GM23338 (cell line): ENCODE measurements around the gene LAMA4. TPM values are rescaled to one million over a fixed set of nuclear protein-coding genes. Genes with fewer than 3 reads are reported as not detected.
A peak's percentile ranks its signal among the peaks of the same experiment; 100 is the strongest.

Source experiments
- ATAC-seq: fragments of 200-7000 bp; cut with Tn5 transposase; 3 replicates; pipeline ENCODE4 v1.9.1; 2020
- DNase-seq: peaks from one replicate; pipeline ENCODE4 v3.0.0-alpha.2; 2015; ENCODE audit warnings: low spot score
- H2AFZ ChIP-seq: fragments of 200-600 bp; sonication (generic); 2 replicates; pipeline ENCODE4 v1.8.0; 2016; ENCODE audit warnings: antibody characterized with exemption, mild to moderate bottlenecking, moderate library complexity
- H3F3A ChIP-seq: fragments of 200-600 bp; sonication (generic); replicated peaks from 2 replicates; pipeline ENCODE4 v1.8.0; 2017; ENCODE audit warnings: antibody characterized with exemption, mixed run types, low read depth
- H3K27ac ChIP-seq: fragments of 200-600 bp; sonication (generic); 2 replicates; pipeline ENCODE4 v1.6.1; 2016; ENCODE audit warnings: low read depth
- H3K27me3 ChIP-seq: fragments of 200-600 bp; sonication (generic); 2 replicates; pipeline ENCODE4 v1.8.0; 2016; ENCODE audit warnings: mild to moderate bottlenecking, mixed run types, moderate library complexity; ENCODE audit not compliant: insufficient read depth
- H3K36me3 ChIP-seq: fragments of 200-600 bp; sonication (generic); 2 replicates; pipeline ENCODE4 v1.8.0; 2016; ENCODE audit warnings: mild to moderate bottlenecking; ENCODE audit not compliant: insufficient read depth
- H3K4me1 ChIP-seq: fragments of 200-600 bp; sonication (generic); 2 replicates; pipeline ENCODE4 v1.8.0; 2016; ENCODE audit warnings: mild to moderate bottlenecking, moderate library complexity; ENCODE audit not compliant: insufficient read depth
- H3K4me2 ChIP-seq: fragments of 200-600 bp; sonication (generic); 2 replicates; pipeline ENCODE4 v1.7.1; 2017; ENCODE audit warnings: mixed run types
- H3K4me3 ChIP-seq: fragments of 200-600 bp; sonication (generic); 2 replicates; pipeline ENCODE4 v1.6.1; 2016; ENCODE audit warnings: mixed run types
- H3K79me2 ChIP-seq: fragments of 200-600 bp; sonication (generic); replicated peaks from 2 replicates; pipeline ENCODE4 v1.8.0; 2017; ENCODE audit warnings: mild to moderate bottlenecking; ENCODE audit not compliant: insufficient read depth
- H3K9me2 ChIP-seq: fragments of 200-600 bp; sonication (generic); 2 replicates; pipeline ENCODE4 v1.8.0; 2017; ENCODE audit not compliant: insufficient read depth
- H4K20me1 ChIP-seq: fragments of 200-600 bp; sonication (generic); replicated peaks from 2 replicates; pipeline ENCODE4 v1.8.0; 2017; ENCODE audit warnings: mild to moderate bottlenecking; ENCODE audit not compliant: insufficient read depth
- H3K27ac Mint-ChIP-seq: 2 replicates; pipeline ENCODE4 v1.8.0; 2020; ENCODE audit warnings: inconsistent platforms, mild to moderate bottlenecking, moderate library complexity, mixed read lengths
- H3K27me3 Mint-ChIP-seq: 3 replicates; pipeline ENCODE4 v1.8.0; 2022; ENCODE audit warnings: low read depth, mild to moderate bottlenecking, moderate library complexity, mixed read lengths, inconsistent platforms; ENCODE audit not compliant: insufficient read depth, poor library complexity
- H3K36me3 Mint-ChIP-seq: 3 replicates; pipeline ENCODE4 v1.8.0; 2021; ENCODE audit warnings: low read depth, mild to moderate bottlenecking, inconsistent platforms, moderate library complexity, mixed read lengths
- H3K4me1 Mint-ChIP-seq: 3 replicates; pipeline ENCODE4 v1.8.0; 2020; ENCODE audit warnings: mild to moderate bottlenecking, inconsistent platforms, mixed read lengths
- H3K4me3 Mint-ChIP-seq: 3 replicates; pipeline ENCODE4 v1.8.0; 2021; ENCODE audit warnings: moderate library complexity, mild to moderate bottlenecking, inconsistent platforms, mixed read lengths
- H3K9me3 Mint-ChIP-seq: 3 replicates; pipeline ENCODE4 v1.8.0; 2020; ENCODE audit warnings: moderate library complexity, mild to moderate bottlenecking, inconsistent platforms, mixed read lengths
- CREB1 ChIP-seq: fragments of 250-450 bp; sonication (Bioruptor Pico); IDR thresholded peaks from 2 replicates; pipeline ENCODE4 v1.5.0; 2020; ENCODE audit warnings: low read depth, mild to moderate bottlenecking, moderate library complexity
- EZH2 ChIP-seq: fragments of 200-600 bp; sonication (generic); IDR thresholded peaks from one replicate; pipeline ENCODE4 v1.8.0; 2017; ENCODE audit warnings: antibody characterized with exemption, mild to moderate bottlenecking, low read depth; ENCODE audit not compliant: unreplicated experiment
- POLR2AphosphoS5 ChIP-seq: IDR thresholded peaks from 2 replicates; pipeline ENCODE4 v1.6.1; 2016; ENCODE audit warnings: antibody characterized with exemption, low read depth
- STAT1 ChIP-seq: IDR thresholded peaks from one replicate; pipeline ENCODE4 v1.6.1; 2016; ENCODE audit warnings: antibody characterized with exemption; ENCODE audit not compliant: unreplicated experiment
- ZNF114 ChIP-seq: fragments of 250-450 bp; sonication (Bioruptor Pico); IDR thresholded peaks from 2 replicates; pipeline ENCODE4 v1.5.0; 2020; ENCODE audit warnings: mild to moderate bottlenecking, moderate library complexity
- ZNF331 ChIP-seq: fragments of 250-450 bp; sonication (Bioruptor Pico); IDR thresholded peaks from 2 replicates; pipeline ENCODE4 v1.5.0; 2020; ENCODE audit warnings: low read depth, mild to moderate bottlenecking, moderate library complexity
- polyA plus RNA-seq: library from polyadenylated mRNA; unstranded; fragments of >200 nt; fragmentation: Nextera tagmentation; extraction: Ambion mirVana; gene quantifications from 2 replicates; pipeline ENCODE4 v1.2.1, GENCODE V29; 2016
- total RNA-seq: library from RNA; depleted of rRNA; stranded (reverse); fragments of >200 nt; shearing (Covaris generic); gene quantifications from 2 replicates; pipeline ENCODE4 v1.2.3, GENCODE V29; 2014
- TF ChIP-seq, protein P1 (sequence below), 2 experiments: fragments of 200-600 bp in 1 of 2; sonication (generic) in 1 of 2; conservative IDR thresholded peaks; 2 replicates each; pipeline versions ENCODE4 v1.5.1 to v1.6.1; 2016 to 2017; ENCODE audit warnings: antibody characterized with exemption in 2 of 2, low read depth in 2 of 2, mild to moderate bottlenecking in 2 of 2, moderate library complexity in 1 of 2
- TF ChIP-seq, protein P2 (sequence below): IDR thresholded peaks from one replicate; pipeline ENCODE4 v1.6.1; 2018; ENCODE audit warnings: antibody characterized with exemption; ENCODE audit not compliant: unreplicated experiment

The LAMA4 gene
- total and polyA plus RNA-seq, 2 experiments from 2014 or later, result 1.7 to 2.8 TPM

DNA sequence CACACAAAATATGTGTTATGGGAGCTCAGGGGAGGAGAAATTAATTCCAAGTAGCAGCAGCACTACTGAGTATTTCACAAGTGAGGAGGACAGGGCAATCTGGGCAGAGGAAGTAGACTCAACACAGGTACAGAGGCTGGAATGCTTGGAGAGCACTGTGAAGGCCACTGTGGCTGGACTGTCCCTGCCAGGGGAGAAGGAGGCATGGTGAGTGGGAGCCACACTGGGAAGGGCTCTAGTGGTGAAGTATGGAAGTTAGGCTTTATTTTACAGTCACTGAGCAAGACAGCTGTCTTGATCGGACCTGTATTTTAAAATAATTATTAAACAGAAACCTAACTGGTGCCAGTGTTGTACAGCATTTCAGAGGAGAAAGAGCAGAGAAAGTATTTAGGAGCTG lies 138.1 kb downstream of the LAMA4 start:
- peak; percentile 30 for DNase-seq
- Histone ChIP-seq H3K27ac (no peak overlapping the region), H3K36me3 (no peaks in the 10 kb centered on the region), H3K9me2 (no peaks in the 10 kb centered on the region), H3K4me2 (no peak overlapping the region), H3K79me2 (no peaks in the 10 kb centered on the region), H4K20me1 (no peaks in the 10 kb centered on the region), H3K4me3 (no peak overlapping the region), H3K27me3 (no peaks in the 10 kb centered on the region), H2AFZ (0 out of 2 replicates have a peak overlapping the region, but pooled peaks have one; percentile 20), H3F3A (no peaks in the 10 kb centered on the region), H3K4me1 (no peaks in the 10 kb centered on the region)
- Mint-ChIP-seq H3K4me3 (no peak overlapping the region), H3K36me3 (no peaks in the 10 kb centered on the region), H3K4me1 (no peaks in the 10 kb centered on the region), H3K27ac (no peak overlapping the region), H3K9me3 (no peaks in the 10 kb centered on the region; the same call in 2 of the 3 replicates), H3K27me3 (no peaks in the 10 kb centered on the region)
- TF ChIP-seq, protein P1, sequence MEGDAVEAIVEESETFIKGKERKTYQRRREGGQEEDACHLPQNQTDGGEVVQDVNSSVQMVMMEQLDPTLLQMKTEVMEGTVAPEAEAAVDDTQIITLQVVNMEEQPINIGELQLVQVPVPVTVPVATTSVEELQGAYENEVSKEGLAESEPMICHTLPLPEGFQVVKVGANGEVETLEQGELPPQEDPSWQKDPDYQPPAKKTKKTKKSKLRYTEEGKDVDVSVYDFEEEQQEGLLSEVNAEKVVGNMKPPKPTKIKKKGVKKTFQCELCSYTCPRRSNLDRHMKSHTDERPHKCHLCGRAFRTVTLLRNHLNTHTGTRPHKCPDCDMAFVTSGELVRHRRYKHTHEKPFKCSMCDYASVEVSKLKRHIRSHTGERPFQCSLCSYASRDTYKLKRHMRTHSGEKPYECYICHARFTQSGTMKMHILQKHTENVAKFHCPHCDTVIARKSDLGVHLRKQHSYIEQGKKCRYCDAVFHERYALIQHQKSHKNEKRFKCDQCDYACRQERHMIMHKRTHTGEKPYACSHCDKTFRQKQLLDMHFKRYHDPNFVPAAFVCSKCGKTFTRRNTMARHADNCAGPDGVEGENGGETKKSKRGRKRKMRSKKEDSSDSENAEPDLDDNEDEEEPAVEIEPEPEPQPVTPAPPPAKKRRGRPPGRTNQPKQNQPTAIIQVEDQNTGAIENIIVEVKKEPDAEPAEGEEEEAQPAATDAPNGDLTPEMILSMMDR (conservative IDR thresholded peaks at IDR 0.05; ENCODE audit: low read depth in 2 of 2), result peak in 1 of 2 experiments; percentile 31; a peak in 3 of 4 replicates
- no peak for TF ChIP-seq EZH2
- peak; percentile 83 for ATAC-seq

DNA sequence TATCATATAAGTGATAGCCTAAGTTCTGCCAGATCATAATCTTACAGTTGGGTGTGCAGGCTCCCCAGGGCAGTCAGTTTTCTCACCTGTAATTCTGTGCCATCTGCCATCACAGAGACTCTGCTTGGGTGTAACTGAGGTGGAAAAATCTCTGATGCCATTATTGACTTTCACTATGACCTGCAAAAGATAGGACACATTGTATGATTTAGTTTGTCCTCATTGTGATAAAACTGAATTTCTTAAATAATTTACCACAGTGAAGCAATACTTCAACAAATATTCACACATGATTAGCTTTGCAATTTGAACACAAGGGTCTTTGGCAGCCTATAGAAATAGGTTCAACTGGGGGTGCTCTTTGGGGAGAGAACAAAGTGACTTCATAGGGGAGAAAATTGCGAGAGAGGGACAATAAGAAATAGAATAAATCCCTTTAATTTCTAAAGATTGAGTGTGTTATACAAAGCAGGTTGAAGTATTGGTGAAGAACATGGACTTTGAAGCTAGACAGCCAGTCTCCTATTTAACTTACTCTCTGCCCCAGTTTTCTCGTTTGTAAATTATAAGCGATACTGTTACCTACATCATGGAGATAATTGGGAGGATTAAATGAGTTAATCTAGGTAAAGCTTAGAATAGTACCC lies 139.7 kb downstream of the LAMA4 start:
- Mint-ChIP-seq H3K27me3 (no peaks in the 10 kb centered on the region), H3K4me3 (no peak overlapping the region), H3K36me3 (no peaks in the 10 kb centered on the region), H3K9me3 (no peaks in the 10 kb centered on the region), H3K4me1 (no peaks in the 10 kb centered on the region), H3K27ac (no peak overlapping the region)
- no peaks in the 10 kb centered on the region for H4K20me1 ChIP-seq
- no peaks in the 10 kb centered on the region for H3K36me3 ChIP-seq
- H3K4me1 ChIP-seq, result no peaks in the 10 kb centered on the region
- ATAC-seq (no peak), DNase-seq (no peak)
- no peaks in the 10 kb centered on the region for H3K9me2 ChIP-seq
- no peak overlapping the region for H3K27ac ChIP-seq
- no peaks in the 10 kb centered on the region for H3K27me3 ChIP-seq
- H3F3A ChIP-seq, result no peaks in the 10 kb centered on the region
- no peaks in the 10 kb centered on the region for H3K79me2 ChIP-seq
- TF ChIP-seq CREB1 (CRISPR knock-in tag), result no peak
- TF ChIP-seq, protein P2, sequence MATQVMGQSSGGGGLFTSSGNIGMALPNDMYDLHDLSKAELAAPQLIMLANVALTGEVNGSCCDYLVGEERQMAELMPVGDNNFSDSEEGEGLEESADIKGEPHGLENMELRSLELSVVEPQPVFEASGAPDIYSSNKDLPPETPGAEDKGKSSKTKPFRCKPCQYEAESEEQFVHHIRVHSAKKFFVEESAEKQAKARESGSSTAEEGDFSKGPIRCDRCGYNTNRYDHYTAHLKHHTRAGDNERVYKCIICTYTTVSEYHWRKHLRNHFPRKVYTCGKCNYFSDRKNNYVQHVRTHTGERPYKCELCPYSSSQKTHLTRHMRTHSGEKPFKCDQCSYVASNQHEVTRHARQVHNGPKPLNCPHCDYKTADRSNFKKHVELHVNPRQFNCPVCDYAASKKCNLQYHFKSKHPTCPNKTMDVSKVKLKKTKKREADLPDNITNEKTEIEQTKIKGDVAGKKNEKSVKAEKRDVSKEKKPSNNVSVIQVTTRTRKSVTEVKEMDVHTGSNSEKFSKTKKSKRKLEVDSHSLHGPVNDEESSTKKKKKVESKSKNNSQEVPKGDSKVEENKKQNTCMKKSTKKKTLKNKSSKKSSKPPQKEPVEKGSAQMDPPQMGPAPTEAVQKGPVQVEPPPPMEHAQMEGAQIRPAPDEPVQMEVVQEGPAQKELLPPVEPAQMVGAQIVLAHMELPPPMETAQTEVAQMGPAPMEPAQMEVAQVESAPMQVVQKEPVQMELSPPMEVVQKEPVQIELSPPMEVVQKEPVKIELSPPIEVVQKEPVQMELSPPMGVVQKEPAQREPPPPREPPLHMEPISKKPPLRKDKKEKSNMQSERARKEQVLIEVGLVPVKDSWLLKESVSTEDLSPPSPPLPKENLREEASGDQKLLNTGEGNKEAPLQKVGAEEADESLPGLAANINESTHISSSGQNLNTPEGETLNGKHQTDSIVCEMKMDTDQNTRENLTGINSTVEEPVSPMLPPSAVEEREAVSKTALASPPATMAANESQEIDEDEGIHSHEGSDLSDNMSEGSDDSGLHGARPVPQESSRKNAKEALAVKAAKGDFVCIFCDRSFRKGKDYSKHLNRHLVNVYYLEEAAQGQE, result no peak
- no peak for TF ChIP-seq STAT1
- no peak for TF ChIP-seq ZNF331 (CRISPR knock-in tag)
- no peak for TF ChIP-seq EZH2
- TF ChIP-seq POLR2AphosphoS5, result no peak
- no peak for TF ChIP-seq ZNF114
- no peak overlapping the region for H3K4me2 ChIP-seq
- H3K4me3 ChIP-seq, result no peak overlapping the region
- H2AFZ ChIP-seq, result no peak overlapping the region
